Neural cell (in vitro differentiated cells): ENCODE data around the gene IGF2R.

Experiments
- CTCF ChIP-seq: fragments of 450-650 bp; IDR thresholded peaks from 2 replicates; pipeline ENCODE4 v1.5.1; 2014; ENCODE audit warnings: antibody characterized with exemption, mild to moderate bottlenecking, moderate library complexity; ENCODE audit not compliant: poor library complexity, severe bottlenecking
- EP300 ChIP-seq: fragments of 450-650 bp; conservative IDR thresholded peaks from 2 replicates; pipeline ENCODE4 v1.6.1; 2014; ENCODE audit warnings: antibody characterized with exemption, mild to moderate bottlenecking, moderate library complexity; ENCODE audit not compliant: poor library complexity, severe bottlenecking
- EZH2 ChIP-seq: fragments of 200-600, 300-800 bp; shearing (Covaris generic), sonication (generic); IDR thresholded peaks from 2 replicates; pipeline ENCODE4 v1.6.1; 2014; ENCODE audit warnings: antibody characterized with exemption, low read length, borderline replicate concordance, mild to moderate bottlenecking; ENCODE audit not compliant: insufficient read depth, poor library complexity, severe bottlenecking

- TF ChIP-seq EP300: no peak
- TF ChIP-seq CTCF: no peak
- no peak for TF ChIP-seq EZH2
Measured at GRCh38 chr6:159988983-159989454, 20.1 kb downstream of the IGF2R start.
